ENCODE results near the gene NBL1.

NBL1 gene

DNA sequence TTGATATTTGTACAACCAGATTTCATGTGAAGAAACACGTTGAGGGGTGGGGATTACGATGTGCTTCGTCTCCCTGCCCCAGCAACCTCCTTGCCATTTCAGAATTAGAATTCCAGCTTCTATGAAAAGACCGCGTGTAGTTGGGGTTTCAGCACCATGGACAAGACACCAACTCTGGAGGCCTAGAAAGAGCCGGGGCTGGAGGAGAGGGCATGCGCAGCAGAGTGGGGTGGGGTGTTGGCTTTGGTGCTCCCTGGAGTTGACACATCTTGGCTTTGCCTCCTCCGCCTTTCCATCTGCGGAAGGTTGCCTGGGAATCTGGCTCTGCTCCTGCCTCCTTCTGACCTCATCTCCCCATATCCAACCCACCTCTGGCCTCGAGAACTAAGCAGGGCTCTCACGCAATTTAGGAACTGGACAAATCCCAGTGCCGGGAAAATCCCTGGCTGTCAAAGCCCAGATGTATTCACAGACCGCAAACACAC is 32.4 kb downstream of the NBL1 start:
- DNase-seq: no peak

DNA sequence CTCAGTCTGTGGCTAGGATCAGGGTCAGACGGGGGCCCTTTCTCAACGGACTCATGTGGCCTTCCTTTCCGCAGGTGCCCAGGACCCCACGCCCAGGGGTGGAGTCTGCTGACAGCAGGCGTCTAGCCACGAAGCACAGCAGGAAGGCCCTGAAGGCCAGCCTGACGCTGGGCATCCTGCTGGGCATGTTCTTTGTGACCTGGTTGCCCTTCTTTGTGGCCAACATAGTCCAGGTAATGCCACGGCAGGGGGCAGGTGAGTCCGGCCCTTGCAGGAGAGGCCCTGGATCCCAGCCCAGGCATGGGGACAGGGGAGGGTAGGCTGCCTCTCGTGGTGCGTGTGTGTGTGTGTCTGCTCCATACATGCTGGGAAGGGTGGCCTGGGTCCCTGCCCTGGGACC is 34.4 kb downstream of the NBL1 start:
- no peak for DNase-seq

DNA sequence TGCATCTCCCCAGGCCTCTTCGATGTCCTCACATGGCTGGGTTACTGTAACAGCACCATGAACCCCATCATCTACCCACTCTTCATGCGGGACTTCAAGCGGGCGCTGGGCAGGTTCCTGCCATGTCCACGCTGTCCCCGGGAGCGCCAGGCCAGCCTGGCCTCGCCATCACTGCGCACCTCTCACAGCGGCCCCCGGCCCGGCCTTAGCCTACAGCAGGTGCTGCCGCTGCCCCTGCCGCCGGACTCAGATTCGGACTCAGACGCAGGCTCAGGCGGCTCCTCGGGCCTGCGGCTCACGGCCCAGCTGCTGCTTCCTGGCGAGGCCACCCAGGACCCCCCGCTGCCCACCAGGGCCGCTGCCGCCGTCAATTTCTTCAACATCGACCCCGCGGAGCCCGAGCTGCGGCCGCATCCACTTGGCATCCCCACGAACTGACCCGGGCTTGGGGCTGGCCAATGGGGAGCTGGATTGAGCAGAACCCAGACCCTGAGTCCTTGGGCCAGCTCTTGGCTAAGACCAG is 34.9 kb downstream of the NBL1 start:
- DNase-seq: no peak

DNA sequence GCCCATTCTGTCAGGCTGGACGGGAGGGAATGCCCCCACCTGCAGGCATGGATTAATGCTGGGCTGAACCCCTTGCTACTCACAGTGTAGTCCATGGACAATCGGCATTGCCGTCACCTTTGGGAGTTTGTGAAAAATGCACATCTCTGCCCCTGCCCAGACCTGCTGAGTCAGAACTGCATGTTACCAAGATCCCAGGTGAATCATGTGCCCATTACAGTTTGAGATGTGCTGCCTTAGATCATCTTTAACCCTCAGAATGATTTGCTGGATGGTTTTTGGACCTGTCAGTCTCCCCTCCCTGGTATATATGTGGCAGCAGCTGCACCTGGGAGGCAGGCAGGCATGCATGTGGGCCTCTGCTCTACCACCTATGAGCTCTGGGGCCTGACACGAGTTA is 35.6 kb downstream of the NBL1 start:
- DNase-seq: no peak

DNA sequence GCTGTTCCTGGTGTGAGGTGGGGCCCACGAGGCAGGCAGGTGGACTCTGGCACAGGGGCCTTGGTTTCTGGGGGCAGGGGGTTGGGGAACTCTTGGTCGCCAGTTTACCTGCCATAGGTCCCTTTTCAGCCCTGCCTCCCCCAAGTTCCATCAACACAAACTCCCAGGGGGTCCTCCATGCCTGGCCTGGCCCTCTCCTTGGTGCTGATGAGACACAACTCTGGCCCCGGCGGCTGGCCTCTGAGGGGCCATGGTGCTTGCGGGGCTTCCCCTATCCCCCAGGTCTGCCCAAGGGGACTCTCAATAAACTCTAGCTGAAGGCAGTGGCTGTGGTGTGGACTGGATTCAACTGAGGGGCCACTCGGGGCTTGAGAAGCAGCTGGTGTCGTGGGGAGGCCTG is 36.5 kb downstream of the NBL1 start:
- no peak for DNase-seq

DNA sequence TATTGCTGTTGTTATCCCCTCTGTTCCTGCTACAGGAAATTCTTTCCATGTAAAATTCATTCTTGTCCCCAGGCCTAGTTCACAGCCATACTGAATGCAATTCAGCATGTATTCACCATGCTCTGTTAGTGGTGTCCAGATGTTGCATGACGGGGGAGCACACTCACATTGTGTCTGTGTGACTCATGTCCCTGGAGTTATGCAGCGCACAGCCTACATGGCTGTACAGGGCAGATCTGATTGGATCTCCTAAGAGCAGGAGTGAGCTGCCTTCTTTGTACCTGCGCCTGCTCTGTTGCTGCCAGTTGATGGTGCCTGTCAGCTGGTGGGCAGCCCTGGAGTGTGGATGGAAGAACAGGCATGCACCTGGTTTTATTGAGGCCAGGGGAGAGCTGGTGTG is 38.1 kb downstream of the NBL1 start:
- no peak for DNase-seq

DNA sequence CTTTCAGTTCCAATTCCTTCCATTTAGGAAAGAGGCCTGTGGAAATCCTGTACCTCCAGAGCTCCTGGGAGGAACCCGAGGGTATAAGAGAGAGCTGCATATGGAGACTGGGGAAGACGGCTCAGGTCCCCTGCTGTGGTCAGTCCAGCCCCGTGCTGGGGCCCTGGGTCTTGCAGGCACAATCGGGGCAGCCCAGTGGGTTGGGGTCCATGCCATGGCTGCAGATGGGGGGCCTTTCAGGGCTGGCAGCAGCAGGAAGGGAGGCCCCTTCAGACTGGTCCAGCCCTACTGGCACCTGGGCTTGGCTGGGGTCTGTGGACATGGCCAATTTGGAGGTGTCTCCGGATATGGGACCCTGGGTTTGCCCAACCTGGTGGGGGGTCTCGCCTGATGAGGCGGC is 38.8 kb downstream of the NBL1 start:
- DNase-seq: no peak

DNA sequence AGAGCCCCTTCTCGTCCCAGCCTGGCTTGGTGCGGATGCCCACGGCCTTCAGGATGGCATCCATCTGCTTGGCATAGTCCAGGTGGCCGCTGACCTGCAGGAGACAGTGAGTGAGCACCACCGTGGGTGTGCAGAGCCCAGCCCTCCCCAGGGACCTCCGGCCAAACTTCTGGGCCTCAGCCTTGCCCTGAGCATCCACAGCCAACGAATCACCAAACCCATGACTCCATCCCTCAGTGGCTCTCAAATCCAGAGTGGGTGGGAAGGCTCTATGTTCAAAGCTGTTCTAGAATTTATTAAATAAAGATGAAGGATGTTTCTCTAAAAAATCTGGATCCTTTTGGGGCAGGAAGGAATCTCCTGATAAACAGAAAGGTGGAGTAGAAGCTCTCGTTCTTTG is 39.2 kb downstream of the NBL1 start:
- DNase-seq: no peak

DNA sequence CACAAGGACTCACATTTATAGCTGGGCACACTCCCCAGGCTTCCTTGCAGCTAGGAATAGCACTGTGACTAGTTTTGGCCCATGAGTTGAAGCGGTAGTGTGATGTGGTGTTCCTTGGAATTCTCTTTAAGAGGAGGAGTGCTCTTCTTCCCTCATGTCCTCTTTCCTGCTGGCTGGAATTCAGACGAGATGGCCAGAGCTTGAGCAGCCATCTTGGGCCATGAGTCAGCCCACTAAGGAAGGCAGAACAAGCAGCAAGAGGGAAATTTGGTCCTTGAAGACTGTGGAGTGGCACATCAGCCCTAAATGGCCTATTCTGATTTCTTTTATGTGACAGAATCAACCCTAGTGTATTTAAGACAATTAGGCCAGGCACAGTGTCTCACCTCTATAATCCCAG is 40.6 kb downstream of the NBL1 start:
- DNase-seq: no peak

DNA sequence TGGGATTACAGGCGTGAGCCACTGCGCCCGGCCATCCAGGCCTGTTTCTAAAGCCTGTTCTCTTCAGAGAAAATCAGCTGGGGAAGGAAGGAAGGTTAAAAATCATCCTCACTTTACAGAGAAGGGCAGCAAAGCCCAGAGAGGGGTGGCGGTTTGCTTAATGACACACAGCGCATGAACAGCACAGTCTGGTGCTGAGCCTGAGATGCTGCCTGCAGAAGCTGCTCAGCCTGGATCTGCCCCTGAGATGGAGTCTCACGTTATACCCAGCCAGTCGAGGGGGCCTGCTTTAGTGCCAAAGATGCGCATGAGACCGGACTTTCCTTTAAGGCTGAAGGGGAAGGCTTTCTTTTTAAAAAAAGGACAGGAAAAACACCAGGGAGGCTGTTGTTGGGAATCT is 41.9 kb downstream of the NBL1 start:
- no peak for DNase-seq

DNA sequence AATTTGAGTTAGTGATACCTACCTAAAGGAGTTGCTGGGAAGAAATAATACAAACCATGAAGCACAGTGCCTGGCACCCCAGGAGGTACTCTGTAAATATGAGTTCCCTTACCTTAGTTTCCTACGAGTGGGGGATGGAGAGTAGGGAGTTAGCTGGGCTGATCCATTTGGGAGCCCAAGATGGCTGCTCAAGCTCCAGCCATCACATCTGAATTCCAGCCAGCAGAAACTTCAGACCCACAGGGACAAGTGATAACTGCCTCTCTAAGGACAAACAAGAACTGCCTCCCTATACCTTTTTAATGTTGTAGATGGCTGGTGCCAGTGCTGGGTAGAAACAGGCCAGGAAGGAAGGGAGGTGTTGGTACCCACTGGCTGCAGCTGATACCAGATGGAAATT is 43.3 kb downstream of the NBL1 start:
- no peak for DNase-seq

DNA sequence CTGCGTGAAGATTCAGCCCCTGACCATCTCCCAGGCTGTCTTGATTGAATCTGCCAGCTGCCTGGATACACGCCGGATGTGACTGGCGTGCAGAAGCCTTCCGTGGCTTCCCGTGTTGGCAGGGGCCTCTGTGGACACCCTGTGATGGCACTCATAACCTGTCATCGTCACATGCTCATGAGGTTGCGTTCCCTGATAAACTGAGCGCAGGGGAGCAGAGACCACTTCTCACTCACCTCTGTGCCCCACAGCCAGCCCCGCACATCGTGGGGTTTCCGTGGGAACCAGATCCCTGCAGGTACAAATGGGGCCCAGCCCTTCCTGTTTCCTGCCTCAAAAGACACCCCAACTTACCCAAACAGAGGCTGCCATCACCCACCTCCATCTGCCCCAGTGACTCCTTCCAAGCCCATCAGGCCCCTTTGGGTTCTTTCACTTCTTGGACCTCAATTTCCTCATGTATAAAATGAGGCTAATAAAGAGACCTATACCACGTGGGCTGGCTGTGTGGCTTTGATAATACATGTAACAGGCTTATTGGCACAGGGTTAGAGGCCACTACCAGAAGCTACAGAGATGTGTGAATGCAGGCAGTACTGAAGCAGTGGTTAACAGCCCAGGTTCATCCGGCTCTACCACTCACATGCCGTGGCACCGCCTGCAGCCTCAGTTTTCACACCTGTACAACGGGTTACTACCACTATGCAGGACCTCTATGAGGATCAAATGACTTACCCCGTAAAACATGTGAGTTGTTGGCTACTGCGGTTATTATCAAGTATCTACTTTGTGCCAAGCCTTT is 44.1 kb downstream of the NBL1 start:
- DNase-seq: no peak

DNA sequence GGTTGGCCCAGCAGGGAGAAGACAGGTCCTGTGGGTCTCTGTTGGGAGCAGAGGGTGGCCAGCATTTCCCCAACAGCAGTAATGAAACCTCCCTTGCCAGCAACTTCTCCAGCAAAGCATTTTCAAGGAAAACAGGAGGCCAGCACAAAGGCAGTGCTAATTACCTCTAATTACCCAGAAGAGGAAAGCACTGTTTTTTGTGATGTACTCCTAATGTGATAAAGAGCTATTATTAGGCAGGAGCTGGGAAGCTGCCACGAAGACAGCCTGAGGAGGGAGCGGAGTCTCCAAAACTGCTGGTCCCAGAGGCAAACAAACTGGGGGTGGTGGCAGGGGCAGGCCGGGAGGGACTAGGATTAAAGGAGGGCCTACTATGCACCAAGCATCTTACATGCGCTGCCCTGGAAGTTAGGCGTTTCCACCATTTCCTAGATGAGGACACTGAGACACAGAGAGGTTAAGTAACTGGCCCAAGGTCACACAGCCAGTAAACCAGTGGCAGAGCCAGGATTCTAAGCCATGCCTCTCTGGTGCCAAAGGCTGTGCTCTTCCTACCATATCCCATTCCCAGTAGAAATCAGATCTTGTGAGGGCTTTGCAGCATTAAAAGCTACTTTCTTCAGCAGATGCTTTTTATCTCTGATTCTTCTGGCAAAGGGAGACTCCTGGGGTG is 45.1 kb downstream of the NBL1 start:
- no peak for DNase-seq

DNA sequence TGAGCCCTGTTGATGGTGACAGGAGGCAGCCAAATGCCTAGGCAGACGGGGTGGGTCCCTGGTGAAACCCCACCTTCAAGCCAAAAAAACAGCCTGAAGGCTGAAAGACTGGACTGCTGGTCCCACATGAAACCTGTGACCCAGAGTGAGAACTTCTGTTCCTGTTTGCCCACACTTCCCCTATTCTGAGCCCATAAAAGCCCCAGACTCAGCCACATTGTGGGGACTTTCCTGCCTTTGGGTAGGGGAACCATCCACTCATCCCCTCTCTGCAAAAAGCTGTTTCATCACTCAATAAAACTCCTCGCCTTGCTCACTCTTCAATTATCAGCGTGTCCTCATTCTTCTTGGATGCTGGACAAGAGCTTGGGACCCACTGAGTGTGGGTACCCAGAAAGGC is 45.7 kb downstream of the NBL1 start:
- no peak for DNase-seq

DNA sequence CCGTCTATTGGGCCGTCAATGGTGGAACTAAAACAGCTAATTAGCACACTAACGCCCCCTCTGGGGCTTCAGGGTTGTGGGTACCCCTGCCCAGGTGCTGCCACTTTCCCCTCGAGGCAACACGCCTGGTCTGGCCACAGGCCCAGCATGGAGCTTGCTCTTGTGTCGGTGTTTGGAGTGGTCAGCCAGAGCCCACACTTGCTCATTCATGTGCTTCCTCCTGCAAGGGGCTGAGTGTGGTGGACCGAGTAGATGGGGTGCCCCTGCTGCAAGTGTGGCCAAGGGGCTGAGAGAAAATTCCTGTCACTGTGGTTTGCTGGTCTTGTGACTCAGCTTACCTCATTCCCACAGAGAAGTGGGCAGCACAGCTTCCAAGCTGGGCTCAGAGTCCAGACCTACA is 46.2 kb downstream of the NBL1 start:
- DNase-seq: no peak

DNA sequence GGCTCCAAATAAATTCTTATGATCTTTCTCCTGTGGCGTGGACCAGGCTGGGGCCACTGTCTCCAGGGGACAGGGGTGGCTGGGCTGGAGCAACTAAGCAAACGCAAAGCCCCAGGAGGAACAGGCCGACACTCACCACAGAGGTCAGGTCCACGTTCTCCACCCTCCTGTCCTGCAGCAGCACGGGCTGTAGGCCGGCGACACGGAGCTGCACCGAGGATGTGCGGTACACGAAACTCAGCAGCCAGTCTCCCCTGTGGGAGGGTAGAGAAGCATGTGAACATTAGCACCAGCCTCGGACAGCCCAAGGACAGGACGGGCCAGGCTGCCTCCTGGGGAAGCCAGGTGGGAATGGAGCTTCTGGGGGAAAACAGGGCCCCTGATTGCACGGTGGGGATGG is 50.2 kb downstream of the NBL1 start:
- no peak for DNase-seq

DNA sequence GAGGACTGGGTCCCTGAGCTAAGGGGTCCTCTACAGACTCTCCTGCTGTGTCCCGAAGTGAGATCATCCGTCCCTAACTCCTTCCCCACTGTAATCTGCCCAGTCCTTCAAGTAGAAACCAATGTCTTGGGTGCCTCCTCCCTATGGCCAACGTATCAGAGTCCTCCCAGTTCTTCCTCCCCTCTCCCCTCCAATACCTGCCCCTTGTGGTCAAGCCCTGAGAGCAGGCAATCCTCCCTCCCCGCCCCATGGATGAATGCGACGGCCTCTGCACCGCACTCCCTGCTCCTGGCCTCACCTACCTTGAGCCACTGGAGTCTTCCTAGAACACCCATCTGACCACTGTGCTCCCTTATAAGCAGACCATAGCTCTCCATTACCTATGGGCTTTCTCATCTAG is 51.7 kb downstream of the NBL1 start:
- DNase-seq: no peak

DNA sequence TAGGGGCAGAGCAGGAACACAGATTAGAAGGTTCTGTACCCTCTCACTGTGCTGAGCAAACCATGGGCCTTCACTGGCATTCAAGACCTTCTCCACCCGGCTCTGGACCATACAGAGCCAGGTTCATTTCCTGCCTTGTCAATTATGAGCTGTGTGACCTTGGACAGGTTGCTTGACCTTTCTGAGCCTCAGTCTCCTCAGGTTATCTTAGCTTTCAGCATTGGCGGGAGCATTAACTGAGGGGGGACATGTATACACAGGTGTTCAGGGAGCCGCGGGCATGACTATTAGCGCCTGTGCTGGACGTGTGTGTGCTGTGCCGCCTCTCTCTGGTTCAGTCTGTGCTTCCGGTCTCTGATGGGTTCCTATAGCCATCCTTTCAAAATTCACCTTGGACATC is 52.7 kb downstream of the NBL1 start:
- DNase-seq: no peak

DNA sequence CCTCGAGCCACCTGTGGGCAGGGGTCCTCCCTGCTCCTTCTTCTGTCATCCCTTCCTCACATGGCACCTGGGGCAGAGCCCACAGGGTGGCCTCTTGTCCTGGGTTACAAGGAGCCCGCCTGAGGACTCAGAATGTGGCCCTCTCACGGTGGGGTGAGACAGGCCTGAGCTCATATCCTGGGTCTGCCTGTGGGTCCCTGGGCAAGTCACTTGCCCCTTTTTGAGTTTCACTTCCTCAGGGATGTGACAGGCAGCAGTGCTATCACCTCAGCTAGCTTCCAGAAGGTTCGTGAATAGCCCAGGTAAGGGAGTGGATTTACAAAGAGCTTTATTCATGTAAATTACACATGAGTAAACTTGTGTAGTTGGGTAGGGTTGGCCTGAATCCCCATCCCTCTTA is 54.1 kb downstream of the NBL1 start:
- no peak for DNase-seq

DNA sequence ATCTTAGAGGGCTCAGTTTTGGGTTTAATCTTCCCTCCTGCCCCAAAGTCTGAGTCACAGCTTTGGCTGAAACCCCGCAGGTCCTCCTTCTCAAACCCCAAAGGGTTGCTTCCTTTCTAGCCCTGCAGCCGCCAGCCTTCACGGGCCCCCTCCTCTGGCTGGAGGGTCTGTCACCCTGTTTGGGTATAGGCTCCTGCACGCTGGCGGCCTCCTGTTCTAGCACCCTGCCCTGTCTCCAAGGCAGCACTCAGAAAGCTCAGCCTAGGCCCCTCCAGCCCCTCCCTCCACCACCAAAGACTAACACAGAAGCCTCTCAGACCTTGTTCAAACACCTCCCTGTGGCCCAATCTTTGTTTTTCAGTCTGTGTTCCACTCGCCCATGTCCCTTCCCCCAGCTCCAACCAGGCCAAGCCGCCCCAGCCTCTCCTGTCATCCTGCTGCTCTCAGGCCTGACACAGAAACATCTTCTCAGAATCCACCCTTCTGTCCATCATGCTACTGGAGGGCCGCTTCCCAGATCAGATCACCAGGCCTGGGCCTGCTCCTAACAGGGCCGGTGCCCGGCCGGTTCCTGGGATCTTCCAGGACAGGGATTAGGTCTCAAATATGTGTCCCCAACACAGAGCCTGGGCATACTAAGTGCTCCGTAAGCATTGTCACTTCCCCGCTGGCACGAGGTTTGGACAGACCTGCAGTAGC is 56.1 kb downstream of the NBL1 start:
- DNase-seq: no peak

DNA sequence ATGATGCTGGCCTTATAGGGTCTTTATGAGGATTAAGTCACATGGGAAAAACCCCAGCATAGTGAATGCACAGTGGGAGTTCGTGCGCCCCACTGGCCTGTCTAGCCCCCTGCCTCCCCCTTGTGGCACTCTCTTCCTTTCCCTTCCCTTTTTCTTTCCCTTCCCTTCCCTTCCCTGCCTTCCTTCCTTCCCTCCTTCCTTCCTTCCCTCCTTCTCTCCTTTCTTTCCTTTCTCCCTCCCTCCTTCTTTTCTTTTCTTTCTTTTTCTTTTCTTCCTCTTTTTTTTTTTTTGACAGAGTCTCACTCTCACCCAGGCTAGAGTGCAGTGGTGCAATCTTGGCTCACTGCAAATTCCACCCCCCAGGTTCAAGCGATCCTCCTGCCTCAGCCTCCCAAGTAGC is 59.2 kb downstream of the NBL1 start:
- no peak for DNase-seq

DNA sequence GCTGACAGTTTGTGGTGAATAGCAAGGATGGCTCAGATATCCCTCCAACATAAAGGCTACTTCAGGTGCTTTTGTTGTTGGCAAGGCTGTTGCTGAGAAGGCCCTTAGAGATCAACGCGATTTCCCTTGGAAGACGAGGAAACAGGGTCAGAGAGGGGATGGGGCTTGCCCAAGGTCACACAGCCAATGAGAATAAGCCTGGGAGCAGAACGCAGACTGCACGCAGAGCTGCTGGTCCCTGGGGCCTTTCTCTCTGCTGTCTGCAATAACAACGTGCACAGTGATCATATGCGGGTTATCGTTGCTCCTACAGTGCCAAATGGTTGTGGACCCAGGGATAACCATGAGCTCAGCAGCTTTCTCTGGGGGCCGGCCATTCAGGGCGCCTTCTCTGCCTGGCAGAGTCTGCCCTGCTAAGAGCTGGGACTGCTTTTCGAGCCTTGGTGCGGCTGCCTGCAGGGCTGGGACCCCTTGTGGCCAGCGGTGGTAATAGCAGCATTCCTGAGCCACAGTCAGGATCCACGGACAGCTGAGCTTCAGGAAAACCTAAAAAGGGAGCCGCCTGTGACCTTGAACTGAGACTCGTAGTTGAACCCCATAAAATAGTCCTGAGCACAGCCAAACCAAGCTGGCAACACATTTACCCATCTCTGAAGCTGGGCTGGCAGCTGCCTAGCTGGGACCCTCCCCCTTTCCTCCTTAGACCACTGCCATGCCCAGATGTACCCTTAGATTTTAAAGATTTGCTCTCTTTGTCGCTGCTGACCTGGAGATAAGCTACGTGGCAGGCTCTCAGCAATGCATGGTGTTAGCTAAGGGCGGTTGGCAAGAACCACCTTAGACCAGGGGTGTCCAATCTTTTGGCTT is 60.4 kb downstream of the NBL1 start:
- DNase-seq: peak; percentile 28

DNA sequence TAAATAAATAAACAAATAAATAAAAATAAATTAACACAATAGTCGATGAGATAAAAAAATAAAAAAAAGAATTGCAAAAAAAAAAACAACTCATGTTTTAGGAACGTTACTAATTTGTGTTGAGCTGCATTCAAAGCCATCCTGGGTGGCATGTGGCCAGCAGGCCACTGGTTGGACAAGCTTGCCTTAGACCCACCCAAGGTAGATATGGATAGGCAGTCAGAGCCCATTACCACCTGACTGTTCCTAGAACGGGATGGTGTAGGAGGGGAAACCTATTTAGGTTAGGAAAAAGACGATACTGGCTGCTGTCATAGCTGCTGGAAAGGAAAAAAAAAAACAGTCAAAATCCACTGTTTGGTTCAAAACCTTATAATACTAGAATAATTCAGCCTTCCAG is 61.4 kb downstream of the NBL1 start:
- no peak for DNase-seq

All from DMS79 treated with DMSO at 0.1 percent for 48 hours (cell line).